Fibroblast of skin of abdomen (primary cell): Measurements from ENCODE around the gene PHC2. TPM values are rescaled to one million over a fixed set of nuclear protein-coding genes. Genes with fewer than 3 reads are reported as not detected.

Experiments used
- DNase-seq: peaks from one replicate; pipeline ENCODE4 v3.0.0-alpha.2; 2013
- polyA plus RNA-seq, 2 experiments: library from polyadenylated mRNA; unstranded; fragments of 120-200 nt; gene quantifications; one replicate each; pipeline ENCODE4 v1.2.1, GENCODE V29; 2013; ENCODE audit not compliant: insufficient read length in 2 of 2

PHC2 gene, protein sequence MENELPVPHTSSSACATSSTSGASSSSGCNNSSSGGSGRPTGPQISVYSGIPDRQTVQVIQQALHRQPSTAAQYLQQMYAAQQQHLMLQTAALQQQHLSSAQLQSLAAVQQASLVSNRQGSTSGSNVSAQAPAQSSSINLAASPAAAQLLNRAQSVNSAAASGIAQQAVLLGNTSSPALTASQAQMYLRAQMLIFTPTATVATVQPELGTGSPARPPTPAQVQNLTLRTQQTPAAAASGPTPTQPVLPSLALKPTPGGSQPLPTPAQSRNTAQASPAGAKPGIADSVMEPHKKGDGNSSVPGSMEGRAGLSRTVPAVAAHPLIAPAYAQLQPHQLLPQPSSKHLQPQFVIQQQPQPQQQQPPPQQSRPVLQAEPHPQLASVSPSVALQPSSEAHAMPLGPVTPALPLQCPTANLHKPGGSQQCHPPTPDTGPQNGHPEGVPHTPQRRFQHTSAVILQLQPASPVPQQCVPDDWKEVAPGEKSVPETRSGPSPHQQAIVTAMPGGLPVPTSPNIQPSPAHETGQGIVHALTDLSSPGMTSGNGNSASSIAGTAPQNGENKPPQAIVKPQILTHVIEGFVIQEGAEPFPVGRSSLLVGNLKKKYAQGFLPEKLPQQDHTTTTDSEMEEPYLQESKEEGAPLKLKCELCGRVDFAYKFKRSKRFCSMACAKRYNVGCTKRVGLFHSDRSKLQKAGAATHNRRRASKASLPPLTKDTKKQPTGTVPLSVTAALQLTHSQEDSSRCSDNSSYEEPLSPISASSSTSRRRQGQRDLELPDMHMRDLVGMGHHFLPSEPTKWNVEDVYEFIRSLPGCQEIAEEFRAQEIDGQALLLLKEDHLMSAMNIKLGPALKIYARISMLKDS
- polyA plus RNA-seq (2013, experiment 1 of 2; ENCODE audit: insufficient read length) = 83.5 TPM
- polyA plus RNA-seq (2013, experiment 2 of 2; ENCODE audit: insufficient read length) = 85.7 TPM

DNA sequence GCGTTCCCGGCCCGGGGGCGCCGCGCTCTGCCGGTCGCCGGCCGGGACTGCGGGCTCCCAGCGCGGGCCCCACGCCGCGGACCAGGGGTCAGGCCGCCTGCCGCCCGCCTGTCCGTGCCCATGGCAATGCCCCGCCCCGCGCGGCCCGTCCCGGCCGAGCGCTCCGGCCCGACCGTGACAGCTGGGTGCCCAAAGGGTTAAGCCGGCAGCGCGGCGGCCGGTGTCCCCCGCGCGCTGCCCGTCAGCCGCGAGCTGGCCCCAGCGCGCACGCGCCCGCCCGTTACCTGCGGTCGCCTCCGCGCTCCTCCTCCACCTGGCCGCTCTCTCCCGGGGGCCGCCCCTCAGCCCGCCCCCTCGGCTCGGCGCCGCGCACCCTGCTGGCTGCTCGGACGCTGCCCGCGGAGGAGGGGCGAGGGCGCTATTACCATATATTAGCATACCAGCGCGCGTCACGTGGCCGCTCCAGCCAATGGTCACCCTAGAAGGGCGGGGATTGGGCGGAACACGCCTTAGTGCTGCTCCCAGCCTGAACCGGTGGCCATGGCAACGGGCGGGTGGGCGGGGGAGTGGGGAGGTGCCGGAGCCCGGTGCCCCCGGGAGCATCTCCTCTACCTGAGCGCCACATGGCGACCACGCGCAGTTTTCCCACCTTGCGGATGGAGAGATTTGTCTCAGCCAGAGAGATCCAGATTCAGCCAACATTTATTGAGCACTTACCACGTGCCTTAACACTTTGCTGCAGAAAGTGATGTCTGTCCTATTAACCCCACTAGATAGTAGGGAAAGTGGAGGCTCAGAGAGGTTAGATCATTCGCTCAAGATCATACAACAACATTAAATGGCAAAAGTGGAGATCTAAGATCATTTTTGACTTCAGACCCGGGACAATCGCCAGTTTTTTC, at the start of gene PHC2:
Gene PHC2 (minus strand): TSS at position 404 of the 902 bp plus-strand sequence. CDS start 55,556 bp downstream, outside the sequence.
- peak; percentile 94 for DNase-seq

DNA sequence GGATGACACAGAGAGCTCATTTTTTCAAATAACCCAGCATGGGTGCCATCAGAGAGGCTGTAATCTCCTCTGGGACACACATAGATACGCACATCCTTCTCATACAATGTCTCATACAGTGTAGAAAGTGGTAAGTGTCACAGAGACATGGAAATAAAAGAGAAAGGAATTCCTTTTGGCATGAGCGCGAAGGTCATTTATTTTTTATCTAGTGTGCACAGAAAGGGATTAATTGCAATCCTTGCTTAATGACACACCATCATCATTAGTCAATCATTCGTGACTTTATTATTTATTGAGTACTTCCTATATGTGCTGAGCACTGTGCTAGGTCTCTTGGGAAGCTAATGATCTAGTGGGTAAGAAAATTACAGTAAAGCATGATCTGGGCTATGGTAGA, 46.6 kb upstream of the PHC2 start:
- DNase-seq = no peak

DNA sequence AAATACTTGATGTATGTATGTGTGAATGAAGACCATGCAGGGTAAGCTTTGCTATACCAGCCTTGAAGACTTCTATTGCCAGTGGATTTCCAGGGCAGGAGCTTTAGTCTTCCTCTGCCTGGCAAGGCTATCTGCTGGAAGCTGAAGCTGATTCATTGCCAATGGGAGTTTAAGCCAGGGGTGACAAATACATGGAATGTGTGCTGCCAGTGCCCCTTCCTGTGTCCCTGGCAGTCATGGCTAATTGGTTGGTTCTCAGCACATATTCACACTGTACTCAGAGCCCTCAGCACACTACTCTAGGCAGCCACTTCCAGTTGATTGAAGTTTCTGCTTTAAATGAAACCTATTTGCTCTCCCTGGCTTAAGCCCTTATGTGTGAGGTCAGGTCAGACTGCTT, 43.0 kb upstream of the PHC2 start:
- no peak for DNase-seq

DNA sequence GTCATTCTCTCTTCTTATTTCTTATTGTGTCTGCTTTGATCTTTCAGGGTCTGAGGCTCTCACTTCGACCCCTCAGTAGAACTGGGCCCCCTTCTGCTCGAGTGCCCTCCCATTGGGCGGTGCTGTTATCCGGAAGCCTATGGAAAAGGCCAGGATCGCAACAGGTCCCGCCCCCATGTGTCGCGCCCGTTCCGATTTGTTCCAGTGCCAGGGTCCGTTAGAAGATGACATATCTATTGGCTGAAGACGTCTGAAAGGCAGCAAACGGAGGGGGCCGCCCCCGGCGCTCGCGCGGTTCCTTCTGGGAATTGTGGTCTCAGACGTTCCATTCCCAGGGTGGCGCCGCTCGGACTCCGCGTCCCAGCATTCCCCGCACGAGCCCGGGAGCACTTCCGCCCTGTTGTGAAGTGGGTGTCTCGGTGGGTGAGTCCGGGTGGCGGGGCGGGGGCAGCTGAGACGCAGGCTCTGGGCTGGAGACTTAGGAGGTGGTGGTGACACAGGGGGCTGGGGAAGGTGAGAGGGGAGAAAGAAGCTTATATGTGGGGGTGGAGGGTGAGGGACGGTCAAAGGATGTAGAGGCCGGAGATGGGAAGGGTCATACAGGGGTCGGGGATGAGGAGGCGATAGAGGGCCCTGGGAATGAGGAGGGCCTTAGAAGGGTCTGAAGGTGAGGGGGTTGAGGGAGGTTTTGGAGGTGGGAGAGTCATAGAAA, 41.5 kb upstream of the PHC2 start, which contains the start of gene ZSCAN20:
Gene ZSCAN20 (plus strand): TSS at position 377 of the 712 bp plus-strand sequence. CDS start 6,644 bp downstream, outside the sequence.
- peak; percentile 99 for DNase-seq

DNA sequence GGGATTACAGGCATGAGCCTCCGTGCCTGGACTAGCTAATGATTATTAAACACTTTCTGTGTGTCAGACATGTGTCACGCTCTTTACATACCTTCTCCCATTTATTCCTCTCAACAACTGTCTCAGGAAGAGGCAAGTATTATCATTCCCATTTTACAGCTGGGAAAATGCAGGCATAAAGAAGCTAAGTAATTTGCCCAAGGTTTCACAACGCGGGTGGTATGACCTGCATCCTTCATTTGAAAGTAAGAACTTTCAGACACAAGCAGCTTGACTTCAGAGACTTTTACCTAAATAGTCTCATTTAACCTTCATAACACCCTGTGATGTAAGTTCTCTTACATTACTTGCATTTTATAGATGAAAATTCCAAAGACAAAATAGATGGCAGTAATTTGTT, 40.5 kb upstream of the PHC2 start:
- no peak for DNase-seq

DNA sequence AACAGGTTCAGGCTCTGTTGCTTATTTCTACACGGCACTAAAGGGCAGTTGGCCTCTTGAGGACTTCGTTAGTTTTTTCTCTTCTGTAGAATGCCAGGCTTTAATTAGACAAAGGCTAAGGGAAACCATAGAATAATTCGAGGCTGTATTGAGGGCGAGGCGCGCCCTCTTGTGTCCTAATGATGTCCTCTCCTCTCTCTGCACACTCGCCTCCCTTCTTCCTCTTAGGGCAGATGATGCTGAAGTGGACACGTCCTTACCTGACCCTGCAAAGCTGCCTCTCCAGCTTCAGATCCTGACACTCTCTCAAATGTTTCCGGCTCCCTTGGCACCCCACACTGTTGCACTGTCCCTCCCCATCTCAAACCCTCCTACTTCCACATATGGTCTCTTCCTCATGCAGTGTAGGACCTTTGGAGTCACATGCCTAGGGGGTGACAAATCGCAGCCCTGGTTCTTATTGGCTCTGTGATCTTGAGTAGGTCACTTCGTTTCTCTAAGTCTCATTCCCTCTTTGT, 39.7 kb upstream of the PHC2 start:
- peak; percentile 82 for DNase-seq

DNA sequence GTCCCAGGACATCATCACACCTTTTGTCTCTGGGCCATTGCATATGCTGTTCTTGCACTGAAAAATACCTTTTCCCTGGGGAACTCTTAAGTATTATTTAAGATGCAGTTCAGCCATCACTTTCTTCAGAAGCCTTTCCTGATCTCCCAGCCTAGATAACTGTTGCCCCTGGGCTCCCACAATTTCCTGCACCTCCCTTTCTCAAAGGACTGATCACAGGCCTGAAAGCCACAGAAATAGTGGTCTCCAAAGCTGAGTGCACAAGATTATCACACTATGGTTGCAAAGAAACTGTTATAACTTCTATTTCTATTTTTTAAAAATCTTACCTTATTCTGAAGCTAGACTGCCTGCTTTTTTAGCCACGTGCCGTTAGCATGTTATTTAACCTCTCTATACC, 38.8 kb upstream of the PHC2 start:
- DNase-seq = no peak

DNA sequence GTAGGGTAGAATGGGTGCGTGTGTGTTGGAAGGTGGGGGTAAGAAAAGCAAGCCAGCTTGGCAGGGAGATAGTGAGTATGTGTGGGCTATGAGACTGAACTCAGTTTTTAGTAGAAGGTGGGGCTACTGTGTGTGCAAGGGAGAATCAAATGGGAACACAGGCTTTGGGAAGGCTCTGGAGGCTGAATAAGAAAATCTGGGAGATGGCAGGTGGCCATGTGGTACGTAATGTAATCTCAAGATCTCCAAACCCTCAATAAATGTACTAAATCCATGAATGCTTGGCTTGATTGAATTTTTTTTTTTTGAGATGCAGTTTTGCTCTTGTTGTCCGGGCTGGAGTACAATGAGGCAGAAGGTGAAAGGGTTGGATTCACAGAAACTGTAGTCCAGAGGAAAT, 38.1 kb upstream of the PHC2 start:
- DNase-seq = no peak

DNA sequence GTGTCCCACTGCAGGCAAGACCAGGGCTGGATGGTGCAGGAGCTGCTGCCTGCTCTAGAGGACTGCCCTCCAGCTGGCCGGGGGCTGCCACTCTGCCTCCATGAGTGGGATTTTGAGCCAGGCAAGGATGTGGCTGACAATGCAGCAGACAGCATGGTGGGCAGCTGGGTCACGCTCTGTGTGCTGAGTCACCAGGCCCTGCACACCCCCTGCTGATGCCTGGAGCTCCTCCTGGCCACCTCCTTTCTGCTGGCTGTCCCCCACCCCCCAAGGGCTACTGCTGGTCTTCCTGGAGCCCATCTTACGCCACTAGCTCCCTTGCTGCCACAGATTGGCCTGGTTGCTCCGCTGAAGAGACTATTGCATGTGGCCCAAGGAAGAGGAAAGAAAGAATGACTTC, 37.6 kb upstream of the PHC2 start:
- DNase-seq = no peak

DNA sequence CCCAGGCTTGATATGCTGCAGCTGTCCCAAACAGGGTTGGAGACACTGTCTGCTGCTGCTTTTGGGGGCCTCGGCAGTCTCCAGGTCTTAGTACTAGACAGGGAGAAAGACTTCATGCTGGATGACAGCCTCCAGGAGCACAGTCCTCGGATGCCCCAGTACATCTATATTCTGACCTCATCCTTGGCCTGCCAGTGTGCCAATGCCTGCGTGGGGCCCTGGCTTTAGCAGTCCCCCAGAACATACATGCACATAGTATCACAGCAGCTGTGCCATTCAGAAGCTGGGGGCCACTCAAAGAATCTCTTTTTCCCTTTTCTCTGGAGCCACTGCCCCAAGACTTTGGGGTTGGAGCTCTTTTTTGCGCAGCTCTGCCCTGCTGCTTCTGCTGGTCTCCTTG, 37.1 kb upstream of the PHC2 start:
- no peak for DNase-seq

DNA sequence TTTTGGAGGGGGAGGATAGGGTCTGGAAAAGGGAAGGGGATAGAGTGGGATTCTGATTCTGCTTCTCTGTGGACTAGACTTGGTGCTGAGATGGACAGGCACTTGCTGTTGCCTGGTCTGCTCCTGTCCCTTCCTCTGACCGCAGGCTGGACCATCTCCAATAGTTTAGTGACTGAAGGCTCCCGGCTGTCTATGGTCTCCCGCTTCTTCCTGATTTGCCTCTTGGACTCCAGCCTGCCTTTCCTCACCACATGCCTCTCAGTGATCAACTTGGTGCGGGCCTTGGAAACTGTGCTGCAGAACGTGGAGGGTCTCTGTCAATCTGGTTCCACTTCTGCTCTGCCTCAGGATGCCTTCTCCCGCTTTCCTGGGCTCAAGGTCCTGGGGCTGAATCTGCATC, 35.3 kb upstream of the PHC2 start:
- DNase-seq = no peak

DNA sequence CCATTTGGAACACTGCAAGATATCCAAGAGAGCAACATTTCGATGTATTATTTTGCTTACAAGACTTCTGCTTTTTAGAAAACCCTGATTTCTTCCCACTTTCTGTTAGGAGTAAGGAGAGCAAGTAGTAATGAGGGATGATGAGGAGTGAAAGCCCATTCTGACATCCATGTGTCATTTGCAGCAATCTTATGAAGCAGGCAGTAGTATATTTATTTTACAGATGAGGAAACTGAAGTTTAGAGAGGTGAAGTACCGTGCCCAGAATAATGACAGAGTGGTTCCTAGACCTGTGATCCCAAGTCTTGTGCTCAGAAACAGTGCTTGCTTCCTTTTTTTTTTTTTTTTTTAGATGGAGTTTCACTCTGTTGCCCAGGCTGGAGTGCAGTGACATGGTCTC, 34.4 kb upstream of the PHC2 start:
- DNase-seq = no peak

DNA sequence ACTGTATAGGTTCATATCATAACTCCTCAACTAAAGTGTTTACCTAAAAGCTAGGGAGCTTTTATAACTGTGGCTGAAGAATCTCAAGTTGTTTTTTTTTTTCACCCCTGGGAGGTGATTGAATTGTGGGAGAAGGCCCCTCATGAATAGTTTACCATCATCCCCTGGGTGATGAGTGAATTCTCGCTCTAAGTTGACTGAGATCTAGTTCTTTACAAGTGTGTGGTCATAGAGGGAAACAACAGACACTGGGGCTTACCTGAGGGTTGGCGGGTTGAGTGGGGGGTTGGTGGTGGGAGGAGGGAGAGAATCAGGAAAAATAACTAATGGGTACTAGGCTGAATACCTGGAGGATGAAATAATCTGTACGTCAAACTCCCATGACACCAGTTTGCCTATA, 33.7 kb upstream of the PHC2 start:
- DNase-seq = no peak

DNA sequence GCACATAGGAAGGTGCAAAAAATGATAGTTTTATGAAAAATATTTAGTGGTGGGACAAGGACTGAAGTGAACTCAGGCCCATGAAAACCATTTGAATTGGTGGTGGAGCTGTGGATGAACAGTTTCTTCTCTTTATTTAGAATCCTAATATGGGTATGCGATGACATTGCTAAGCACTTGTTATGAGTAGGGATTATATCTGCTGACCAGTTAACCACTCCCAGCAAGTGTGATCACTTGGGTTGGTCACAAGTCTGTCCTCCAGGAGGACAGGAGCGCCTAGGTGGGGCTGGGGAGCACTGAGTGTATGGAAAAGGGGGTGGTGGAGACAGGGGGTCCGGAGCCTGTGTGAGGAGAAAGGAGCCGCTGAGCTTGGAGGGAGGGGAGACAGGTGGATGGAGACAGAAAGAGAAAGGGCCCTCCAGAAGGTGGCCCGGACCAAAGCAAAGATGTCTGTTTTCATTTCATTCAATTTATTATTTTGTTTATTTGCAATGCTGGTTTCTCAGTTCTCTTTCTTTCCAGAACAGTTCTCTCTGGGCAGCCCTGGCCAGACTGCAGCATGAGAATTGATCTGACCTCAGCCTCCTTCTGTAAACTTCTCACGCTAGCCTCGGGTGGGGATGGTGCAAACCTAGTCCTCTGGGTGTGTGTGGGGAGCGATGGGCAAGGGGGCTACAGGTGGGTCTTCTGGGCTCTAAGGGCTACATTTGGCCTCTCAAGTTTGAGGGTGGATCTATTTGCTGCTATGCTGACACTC, 31.7 kb upstream of the PHC2 start:
- DNase-seq = no peak

DNA sequence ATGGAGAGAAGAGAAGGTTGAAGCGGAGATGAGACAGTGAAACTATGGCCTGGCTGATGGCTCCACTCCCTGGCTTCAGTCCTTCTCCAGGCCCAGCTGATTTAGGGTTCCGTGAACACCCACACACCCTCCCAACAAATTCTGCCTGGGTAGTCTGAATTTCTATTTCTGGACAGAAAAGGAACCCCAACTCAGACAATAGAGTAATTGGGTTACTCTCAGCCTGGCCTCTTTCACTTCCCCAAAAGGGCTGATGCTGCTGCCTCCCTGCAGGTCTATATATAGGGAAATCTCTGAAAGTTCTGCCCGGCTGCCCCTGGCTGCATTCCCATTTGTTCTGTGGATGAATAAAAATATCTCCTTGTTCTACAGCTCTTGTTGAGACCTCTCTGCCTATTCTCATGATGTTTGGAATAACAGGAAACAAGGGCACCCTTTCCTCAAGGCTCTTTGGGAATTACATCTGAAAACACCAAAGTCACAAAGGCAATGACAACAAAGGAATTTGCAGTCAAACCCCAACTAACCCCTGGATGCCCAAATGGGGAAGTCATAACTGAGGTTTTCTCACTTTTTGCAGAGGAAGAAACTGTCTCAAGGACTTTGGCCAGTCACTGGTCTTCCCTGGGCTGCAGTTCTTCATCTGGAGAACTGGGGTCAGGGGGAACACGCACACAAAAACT, 30.2 kb upstream of the PHC2 start:
- DNase-seq = no peak

DNA sequence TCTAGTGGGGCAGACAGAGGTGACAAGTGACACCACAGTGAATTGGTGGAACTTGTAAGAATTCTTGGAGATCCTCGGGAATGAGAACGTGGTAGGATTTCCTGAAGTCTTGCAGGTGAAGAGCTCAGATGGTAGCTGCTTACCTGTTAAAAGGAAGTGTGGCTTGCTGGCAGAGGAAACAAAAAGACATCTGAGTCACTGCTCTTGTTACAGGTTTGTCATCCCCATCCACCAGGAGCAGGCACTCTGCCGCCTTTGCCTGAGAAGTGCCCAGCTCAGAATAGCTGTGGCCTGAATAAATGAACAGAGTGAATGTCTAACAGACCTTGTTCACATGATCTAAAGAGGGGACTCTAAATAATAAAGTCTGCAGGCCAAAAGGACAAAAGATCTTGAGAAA, 29.2 kb upstream of the PHC2 start:
- DNase-seq = no peak

DNA sequence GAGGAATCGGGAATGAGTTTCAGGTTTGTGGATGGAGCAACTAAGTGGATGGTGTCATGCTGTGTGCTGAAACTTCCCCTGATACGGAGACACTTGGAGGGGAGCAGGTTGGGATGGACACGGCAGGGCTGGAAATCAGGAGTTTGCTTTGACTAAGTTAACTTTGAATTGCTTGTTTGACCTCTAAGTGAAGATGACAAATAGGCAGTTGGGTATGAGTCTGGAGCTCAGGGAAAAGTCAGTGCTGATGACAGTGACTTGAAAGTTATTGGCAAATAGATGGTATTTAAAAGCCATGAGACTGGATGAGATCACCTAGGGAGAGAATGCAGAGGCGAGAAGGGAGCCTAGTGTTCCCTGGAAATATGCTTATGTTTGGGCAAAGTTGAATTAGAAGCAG, 28.8 kb upstream of the PHC2 start:
- peak; percentile 50 for DNase-seq

DNA sequence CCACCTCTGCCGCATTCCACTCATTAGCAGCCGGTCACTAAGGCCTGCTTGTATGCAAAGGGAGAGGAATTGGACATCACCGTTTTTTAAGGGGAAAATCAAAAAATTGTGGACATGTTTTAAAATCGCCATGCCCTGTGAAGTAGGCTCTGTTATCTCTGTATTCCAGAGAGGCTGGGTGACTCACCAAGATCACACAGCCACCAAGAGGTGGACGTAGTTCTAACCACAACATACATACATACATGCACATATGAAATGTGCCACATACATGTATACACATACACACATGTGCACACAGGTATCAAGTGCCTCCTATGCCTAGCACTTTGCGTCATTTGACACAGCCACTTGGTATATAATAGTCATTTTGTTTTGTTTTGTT, 25.6 kb upstream of the PHC2 start:
- DNase-seq = no peak

DNA sequence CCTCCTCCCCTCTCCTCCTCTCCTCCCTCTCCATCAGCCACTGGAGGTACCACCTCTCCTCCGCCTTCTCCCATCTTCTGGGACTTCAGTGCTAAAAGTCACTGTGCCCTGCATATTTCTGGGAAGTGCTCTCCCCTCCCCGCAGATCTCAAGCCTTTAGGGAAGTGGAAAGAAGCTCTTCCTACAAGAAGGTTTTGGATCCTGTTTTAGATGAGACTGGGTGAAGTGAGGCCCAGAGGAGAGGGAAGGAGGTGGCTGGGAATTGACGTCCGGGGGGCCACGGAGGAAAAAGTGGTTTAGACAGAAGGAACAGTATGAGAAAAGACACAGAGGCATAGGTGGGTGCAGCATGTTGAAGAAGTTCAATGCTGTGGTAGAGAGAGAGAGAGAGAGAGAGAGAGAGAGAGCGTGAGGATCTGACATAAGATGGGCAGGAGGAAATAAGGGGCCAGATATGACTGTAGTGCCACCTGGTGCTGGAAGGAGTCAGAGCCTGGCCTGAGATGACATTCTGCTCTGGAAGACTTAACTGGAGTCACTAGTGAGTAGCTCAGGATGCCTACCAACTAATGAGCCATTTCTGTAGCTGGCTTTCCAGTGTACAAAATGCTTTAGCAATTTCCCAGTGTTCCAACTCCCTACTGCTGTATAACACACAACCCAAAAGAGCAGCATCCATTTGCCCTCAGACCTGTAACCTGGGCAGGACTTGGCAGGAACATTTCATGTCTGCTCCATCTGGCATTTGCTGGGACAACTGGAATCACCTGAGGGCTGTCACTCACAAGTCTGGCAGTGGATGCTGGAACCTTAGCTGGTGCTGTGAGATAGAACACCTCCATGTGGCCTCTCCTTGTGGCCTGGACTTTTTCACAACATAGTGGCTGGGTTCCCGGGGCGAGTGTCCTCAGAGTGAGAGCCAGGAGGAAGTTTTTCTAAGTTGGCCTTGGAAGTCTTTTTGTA, 24.9 kb upstream of the PHC2 start:
- peak; percentile 85 for DNase-seq
